SJSA1 (cell line): ENCODE results near the gene NDUFB10. TPM values are rescaled to one million over a fixed set of nuclear protein-coding genes. Genes with fewer than 3 reads are reported as not detected.

Experiments used
- DNase-seq, 2 experiments: peaks; one replicate each; pipeline ENCODE4 v3.0.0-alpha.2; 2015 to 2020; ENCODE audit warnings: low spot score in 2 of 2, low read depth in 1 of 2
- H3K27ac ChIP-seq: fragments of 250-450 bp; sonication (Bioruptor Pico); 2 replicates; pipeline ENCODE4 v1.5.1; 2020; ENCODE audit warnings: mild to moderate bottlenecking, moderate library complexity
- H3K27me3 ChIP-seq: fragments of 250-450 bp; sonication (Bioruptor Pico); replicated peaks from 2 replicates; pipeline ENCODE4 v1.5.1; 2020; ENCODE audit warnings: mild to moderate bottlenecking, moderate library complexity
- H3K36me3 ChIP-seq: fragments of 250-450 bp; sonication (Bioruptor Pico); 2 replicates; pipeline ENCODE4 v1.5.1; 2020; ENCODE audit warnings: mild to moderate bottlenecking
- H3K4me1 ChIP-seq: fragments of 250-450 bp; sonication (Bioruptor Pico); replicated peaks from 2 replicates; pipeline ENCODE4 v1.6.1; 2021; ENCODE audit warnings: mild to moderate bottlenecking
- H3K4me3 ChIP-seq: fragments of 250-450 bp; sonication (Bioruptor Pico); 2 replicates; pipeline ENCODE4 v1.5.1; 2020; ENCODE audit warnings: mild to moderate bottlenecking
- H3K9me3 ChIP-seq: fragments of 250-450 bp; sonication (Bioruptor Pico); replicated peaks from 2 replicates; pipeline ENCODE4 v1.5.1; 2020; ENCODE audit warnings: mild to moderate bottlenecking
- total RNA-seq: library from RNA; depleted of rRNA; stranded (reverse); fragments of >200 nt; shearing (Covaris generic); gene quantifications from 2 replicates; pipeline ENCODE4 v1.2.3, GENCODE V29; 2014; rRNA removed

The NDUFB10 gene
- total RNA-seq, result 273 and 292 TPM in 2 replicates

DNA sequence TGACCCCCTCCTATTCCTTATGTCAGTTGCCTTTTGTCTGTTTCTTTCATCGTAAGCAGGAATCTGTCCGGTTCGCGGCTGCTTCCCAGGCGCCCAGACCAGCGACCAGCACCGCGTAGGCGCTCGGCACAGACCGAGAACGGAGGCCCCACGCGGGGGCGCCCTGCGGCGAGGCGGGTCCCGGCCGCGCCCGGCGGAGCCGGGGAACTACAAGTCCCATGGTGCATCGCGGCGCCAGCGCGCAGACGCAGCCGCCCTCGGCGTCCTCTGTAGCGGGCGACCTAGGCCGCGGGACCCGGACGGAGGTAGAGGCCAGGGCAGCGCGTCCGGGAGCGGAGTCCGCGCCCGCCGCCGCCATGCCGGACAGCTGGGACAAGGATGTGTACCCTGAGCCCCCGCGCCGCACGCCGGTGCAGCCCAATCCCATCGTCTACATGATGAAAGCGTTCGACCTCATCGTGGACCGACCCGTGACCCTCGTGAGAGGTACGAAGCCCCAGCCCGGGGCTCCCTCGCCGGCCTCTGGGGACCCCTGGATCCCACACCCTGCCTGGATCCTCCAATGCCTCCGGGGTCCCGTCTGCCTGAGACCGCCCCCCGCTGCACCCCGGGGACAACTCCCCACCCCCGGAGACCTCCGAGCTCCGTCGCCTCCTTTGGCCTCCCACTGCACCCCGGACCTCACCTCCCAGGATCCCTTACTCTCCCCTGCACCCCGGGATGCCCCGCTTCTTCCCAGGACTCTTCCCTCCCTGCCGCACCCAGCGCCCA is at the start of gene NDUFB10:
Gene NDUFB10 (plus strand): TSS at position 270 of the 771 bp plus-strand sequence. CDS start 87 bp downstream, at position 357.
- peak; percentile 85 to 94 for DNase-seq
- Histone ChIP-seq H3K27ac (peak within 1 kb of the TSS; percentile 1; the same call in 1 of the 2 replicates), H3K36me3 (peaks cover 46% of the 10 kb centered on the region), H3K9me3 (no peaks in the 10 kb centered on the region), H3K4me3 (peak within 1 kb of the TSS; percentile 67), H3K4me1 (peaks cover 32% of the 10 kb centered on the region), H3K27me3 (no peaks in the 10 kb centered on the region)

- H3K36me3 ChIP-seq, result no peaks in the 10 kb centered on the region
- no peak overlapping the region for H3K4me3 ChIP-seq
- H3K27me3 ChIP-seq, result peaks cover 67% of the 10 kb centered on the region
- DNase-seq, result no peak
- no peaks in the 10 kb centered on the region for H3K4me1 ChIP-seq
- H3K27ac ChIP-seq, result no peak overlapping the region
- H3K9me3 ChIP-seq, result no peaks in the 10 kb centered on the region
Measured at GRCh38 chr16:1909561-1910231, 49.6 kb upstream of the NDUFB10 start.

GRCh38 chr16:1911467-1912214 is 47.7 kb upstream of the NDUFB10 start:
- Histone ChIP-seq H3K36me3 (no peaks in the 10 kb centered on the region), H3K4me3 (no peak overlapping the region), H3K9me3 (no peaks in the 10 kb centered on the region), H3K27me3 (peaks cover 63% of the 10 kb centered on the region), H3K27ac (no peak overlapping the region), H3K4me1 (no peaks in the 10 kb centered on the region)
- DNase-seq, result no peak

GRCh38 chr16:1912215-1912543 is 47.2 kb upstream of the NDUFB10 start:
- Histone ChIP-seq H3K27ac (no peak overlapping the region), H3K9me3 (no peaks in the 10 kb centered on the region), H3K27me3 (peaks cover 63% of the 10 kb centered on the region), H3K4me3 (no peak overlapping the region), H3K36me3 (no peaks in the 10 kb centered on the region), H3K4me1 (no peaks in the 10 kb centered on the region)
- no peak for DNase-seq

- Histone ChIP-seq H3K36me3 (no peaks in the 10 kb centered on the region), H3K27ac (no peak overlapping the region), H3K9me3 (no peaks in the 10 kb centered on the region), H3K27me3 (peaks cover 60% of the 10 kb centered on the region), H3K4me1 (no peaks in the 10 kb centered on the region), H3K4me3 (no peak overlapping the region)
- DNase-seq, result no peak
Measured at GRCh38 chr16:1913327-1914083, 45.8 kb upstream of the NDUFB10 start.

DNA sequence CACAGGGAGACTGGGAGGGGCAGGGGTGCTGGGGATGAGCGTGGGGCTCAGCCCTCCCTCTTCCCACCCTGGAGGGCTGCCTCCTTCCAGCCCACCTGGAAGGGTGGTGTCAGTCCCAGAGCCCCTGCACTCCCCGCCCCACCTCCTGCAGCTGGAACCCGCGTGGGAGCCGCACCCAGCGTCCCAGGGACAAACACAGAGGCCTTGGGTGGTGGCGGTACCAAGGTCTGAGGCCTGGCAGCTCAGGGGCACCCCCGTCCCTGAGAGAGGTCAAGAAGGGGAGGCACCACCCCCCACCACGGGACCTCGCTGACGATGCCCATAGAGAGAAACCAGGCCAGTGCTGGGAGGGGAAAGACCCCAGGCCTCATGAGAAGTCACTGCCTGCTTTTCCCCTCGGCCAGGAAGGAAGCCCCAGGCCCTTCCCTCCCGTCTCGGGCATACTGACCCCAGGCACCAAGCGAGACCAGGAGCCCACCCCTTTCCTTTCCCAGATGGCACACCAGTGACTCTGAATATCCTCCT is 45.2 kb upstream of the NDUFB10 start:
- Histone ChIP-seq H3K4me1 (no peaks in the 10 kb centered on the region), H3K9me3 (no peaks in the 10 kb centered on the region), H3K27ac (no peak overlapping the region), H3K36me3 (no peaks in the 10 kb centered on the region), H3K27me3 (peaks cover 64% of the 10 kb centered on the region), H3K4me3 (no peak overlapping the region)
- peak in 1 of 2 experiments; percentile 43 for DNase-seq

- Histone ChIP-seq H3K27ac (no peak overlapping the region), H3K27me3 (peaks cover 66% of the 10 kb centered on the region), H3K4me1 (no peaks in the 10 kb centered on the region), H3K36me3 (no peaks in the 10 kb centered on the region), H3K4me3 (no peak overlapping the region), H3K9me3 (no peaks in the 10 kb centered on the region)
- no peak for DNase-seq
Measured at GRCh38 chr16:1914988-1915387, 44.4 kb upstream of the NDUFB10 start.

DNA sequence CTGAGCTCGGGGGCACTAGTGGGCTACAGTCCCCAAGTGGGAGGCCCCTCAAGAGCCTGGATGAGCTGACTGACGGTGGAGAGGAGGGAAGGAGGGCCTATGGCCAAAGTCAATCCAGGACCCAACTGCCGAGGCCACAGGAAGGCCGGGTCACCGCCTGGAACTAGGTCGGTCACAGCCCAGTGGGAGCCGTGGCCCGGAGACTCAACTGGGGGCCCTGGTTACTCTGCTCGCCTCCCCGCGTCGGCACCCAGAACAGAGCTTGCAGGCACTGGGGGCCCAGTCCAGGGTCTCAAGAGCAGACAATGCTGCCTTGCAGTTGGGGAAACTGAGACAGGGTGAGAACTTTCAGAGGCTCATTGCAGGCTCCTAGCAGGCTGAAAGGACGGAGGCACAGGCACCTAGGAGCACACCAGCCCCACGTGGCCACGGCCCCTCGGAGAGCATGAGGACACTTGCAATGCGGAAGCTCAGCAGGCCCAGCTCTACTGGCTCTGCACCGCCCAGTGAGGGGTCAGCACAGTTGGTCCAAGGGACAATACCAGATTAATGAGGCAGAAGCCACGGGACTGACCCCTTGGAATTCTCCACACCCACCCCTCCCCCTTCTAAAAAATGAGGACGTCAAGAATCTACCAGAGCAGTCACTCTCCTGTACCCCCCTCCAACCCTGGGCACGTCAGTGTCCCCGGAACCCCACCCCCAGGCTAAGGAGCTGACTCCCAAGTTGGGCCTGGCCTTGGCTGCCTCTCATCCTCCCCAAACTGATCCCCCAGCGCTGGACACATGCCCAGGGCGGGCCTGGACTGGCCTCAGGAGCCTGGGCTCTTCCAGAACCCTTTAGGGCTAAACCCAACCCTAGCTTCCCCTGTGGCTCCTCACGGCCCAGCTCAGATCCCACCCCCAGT is 43.4 kb upstream of the NDUFB10 start:
- no peak overlapping the region for H3K4me3 ChIP-seq
- no peaks in the 10 kb centered on the region for H3K36me3 ChIP-seq
- H3K27me3 ChIP-seq, result peaks cover 73% of the 10 kb centered on the region
- H3K4me1 ChIP-seq, result no peaks in the 10 kb centered on the region
- no peaks in the 10 kb centered on the region for H3K9me3 ChIP-seq
- no peak for DNase-seq
- H3K27ac ChIP-seq, result no peak overlapping the region

DNA sequence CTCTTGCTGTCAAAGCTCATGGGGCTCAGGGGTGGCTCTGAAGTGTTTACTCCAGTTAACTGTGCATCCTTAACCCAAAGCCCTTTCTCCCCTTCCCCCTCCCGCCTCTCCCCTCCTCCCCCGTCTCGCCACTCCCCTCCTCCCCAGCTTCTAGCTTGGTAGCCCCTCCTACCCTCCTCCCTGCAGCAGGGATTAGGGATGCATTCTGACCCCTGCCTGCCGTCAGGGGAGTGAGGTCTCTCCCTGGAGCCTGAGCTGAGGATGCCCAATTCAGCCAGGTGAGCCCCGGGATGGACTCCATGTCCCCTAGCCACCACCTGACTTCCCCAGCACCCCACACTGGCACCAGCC is 42.7 kb upstream of the NDUFB10 start:
- Histone ChIP-seq H3K27me3 (peaks cover 79% of the 10 kb centered on the region), H3K9me3 (no peaks in the 10 kb centered on the region), H3K36me3 (no peaks in the 10 kb centered on the region), H3K4me1 (no peaks in the 10 kb centered on the region), H3K27ac (no peak overlapping the region), H3K4me3 (no peak overlapping the region)
- no peak for DNase-seq

GRCh38 chr16:1917056-1917664 is 42.2 kb upstream of the NDUFB10 start:
- Histone ChIP-seq H3K27me3 (peaks cover 84% of the 10 kb centered on the region), H3K9me3 (no peaks in the 10 kb centered on the region), H3K27ac (no peak overlapping the region), H3K36me3 (no peaks in the 10 kb centered on the region), H3K4me3 (no peak overlapping the region), H3K4me1 (no peaks in the 10 kb centered on the region)
- no peak for DNase-seq

DNA sequence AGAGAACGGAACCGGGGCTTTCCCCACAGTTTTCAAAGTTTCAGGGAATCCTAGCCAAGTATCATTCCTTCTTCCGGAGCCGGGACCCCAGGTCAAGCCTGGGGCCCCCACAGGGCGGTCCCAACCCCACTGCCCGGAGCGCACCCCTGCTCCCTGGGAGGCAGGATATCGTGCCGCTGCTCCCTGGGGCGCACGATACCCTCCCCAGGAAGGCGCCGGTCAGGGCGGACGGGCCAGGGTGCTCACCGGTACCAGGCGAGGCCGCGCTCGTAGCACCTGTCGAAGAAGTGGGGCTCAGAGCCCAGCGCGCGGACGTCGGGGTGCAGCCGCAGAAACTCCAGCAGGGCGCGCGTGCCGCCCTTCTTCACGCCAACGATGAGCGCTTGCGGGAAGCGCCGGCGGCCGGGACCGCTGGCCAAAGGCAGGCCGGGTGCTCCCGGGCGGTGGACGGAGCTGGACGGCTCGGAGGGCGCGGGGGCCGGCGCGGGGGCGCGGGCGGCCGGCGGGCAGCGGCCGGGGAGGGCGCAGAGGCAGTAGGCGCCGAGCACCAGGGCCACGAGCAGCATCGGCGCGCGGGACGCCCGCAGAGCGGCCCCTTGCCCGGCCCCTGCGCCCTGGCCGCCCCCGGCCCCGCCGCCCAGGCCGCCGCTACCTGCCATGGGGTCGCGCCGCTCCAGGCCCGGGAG is 41.5 kb upstream of the NDUFB10 start:
- H3K36me3 ChIP-seq, result no peaks in the 10 kb centered on the region
- DNase-seq, result no peak
- H3K4me3 ChIP-seq, result no peak overlapping the region
- H3K27ac ChIP-seq, result no peak overlapping the region
- peaks cover 84% of the 10 kb centered on the region for H3K27me3 ChIP-seq
- H3K4me1 ChIP-seq, result no peaks in the 10 kb centered on the region
- H3K9me3 ChIP-seq, result no peaks in the 10 kb centered on the region
